ENCODE measurements around the gene PLA2G5. TPM values are rescaled to one million over a fixed set of nuclear protein-coding genes. Genes with fewer than 3 reads are reported as not detected.

Gene PLA2G5
- total RNA-seq, 1 experiment from 2014 or later = not detected

DNA sequence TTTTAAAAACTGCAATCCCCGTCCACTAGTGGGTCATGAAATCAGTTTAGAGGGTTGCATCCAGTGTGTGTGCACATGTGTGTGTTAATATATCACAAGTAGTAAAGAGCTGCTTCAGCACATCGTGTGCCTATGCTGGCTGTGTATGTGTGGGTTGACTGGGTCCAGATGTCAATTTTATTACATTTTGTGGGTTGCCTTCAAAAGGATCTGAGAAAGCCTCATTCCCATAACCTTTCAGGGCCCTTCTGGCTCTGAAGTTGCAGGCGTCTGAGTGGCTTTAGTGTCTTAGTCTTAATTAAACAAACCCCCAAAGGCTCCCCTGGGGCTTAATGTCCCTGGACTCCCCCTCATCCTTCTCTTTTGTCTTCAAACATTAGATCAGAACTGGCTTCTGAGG lies 29.5 kb downstream of the PLA2G5 start:
- DNase-seq = no peak
- H3K4me3 ChIP-seq = no peak overlapping the region
- no peaks in the 10 kb centered on the region for H3K9me3 ChIP-seq
- no peaks in the 10 kb centered on the region for H3K27me3 ChIP-seq
- H3K36me3 ChIP-seq = no peaks in the 10 kb centered on the region

DNA sequence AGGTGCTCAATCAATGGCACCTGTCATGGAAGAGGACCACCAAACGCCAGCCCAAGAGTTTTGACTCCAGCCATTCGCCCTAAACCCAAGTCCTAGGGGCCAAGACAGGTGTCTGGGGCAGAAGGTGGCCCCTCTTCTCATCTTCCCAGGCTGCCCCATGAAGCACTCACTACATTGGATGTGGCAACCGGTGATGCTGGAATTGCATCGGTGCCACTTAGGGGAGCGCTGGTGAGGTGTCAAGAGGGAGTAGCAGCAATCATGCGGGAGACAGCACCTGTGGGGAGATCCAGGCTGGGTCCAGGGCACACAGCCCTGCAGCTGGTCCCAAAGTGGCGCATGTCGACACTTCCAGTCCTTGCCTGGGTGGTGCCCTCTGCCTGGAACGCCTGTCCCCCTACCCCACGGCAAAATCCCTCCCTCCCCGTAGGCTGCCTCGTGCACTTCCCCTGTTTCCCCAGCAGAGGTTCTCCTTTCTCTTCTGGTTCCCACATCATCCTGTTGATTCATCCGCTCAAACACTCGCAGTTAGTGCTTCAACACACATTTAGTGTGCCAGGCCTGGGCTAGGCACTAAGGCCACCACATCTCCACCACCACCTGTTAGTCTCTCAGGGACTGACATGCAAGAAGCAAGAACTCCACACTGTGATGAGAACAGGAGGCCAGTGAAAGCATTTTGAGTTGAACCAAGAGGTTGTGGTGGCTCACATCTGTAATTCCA lies 30.8 kb downstream of the PLA2G5 start:
- no peaks in the 10 kb centered on the region for H3K27me3 ChIP-seq
- no peak overlapping the region for H3K4me3 ChIP-seq
- DNase-seq = peak; percentile 43
- H3K9me3 ChIP-seq = no peaks in the 10 kb centered on the region
- no peaks in the 10 kb centered on the region for H3K36me3 ChIP-seq

DNA sequence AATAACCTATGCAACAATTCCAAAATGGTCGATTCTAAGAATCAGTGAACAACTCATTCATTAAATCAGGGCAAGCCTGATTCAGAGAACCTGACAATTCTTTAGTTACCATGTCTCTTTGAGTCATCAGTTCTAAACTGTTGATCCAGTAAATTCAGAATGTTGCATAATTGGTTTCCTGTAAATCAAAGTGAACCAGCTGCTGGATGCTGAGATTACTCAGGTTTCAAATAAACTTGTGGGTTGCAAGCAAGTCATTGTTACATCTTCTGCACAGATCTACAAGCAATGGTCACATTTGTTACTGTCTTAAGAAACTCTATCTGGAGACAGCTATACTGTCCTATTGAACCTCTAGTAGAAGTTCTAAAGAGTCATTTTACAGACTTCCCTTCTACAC lies 32.9 kb downstream of the PLA2G5 start:
- Histone ChIP-seq H3K4me3 (no peak overlapping the region), H3K9me3 (no peaks in the 10 kb centered on the region), H3K36me3 (no peaks in the 10 kb centered on the region), H3K27me3 (no peaks in the 10 kb centered on the region)
- DNase-seq = no peak

DNA sequence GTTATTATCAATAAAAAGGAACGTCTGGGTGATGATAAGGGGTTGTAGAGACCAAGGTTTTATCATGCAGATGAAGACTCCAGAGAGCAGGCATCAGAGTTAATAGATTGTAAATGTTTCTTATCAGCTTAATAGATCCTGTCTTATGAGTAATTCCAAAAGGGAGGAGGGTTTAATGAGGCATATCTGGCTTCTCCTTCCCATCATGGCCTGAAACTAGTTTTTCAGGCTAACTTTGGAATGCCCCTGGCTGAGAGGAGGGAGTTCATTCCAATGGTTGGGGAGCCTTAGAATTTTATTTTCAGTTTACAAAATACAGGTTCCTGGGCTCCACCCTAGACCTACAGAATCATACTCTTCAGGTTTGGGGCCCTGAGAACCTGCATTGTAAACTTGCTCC lies 35.9 kb downstream of the PLA2G5 start:
- H3K9me3 ChIP-seq = no peaks in the 10 kb centered on the region
- DNase-seq = no peak

DNA sequence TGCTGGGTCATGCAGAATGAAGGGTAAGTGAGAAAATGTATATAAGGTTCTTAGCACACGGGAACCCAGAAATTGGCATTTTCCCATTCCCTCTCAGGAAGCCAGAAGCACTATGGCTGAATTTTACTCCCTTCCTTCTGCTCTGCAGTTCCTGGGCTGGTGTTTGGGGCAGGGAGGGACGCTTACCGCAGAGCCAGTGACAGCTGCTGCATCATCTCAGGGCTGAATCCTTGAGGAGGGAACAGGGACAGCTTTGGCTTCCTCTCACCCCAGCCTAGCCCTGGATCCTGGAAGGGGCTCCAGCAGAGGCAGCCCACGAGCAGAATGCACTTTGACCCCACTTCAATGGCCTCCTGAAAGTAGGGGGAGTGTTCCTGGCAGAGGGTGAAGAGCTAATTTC lies 37.4 kb downstream of the PLA2G5 start:
- H3K4me3 ChIP-seq = no peak overlapping the region
- H3K36me3 ChIP-seq = no peaks in the 10 kb centered on the region
- H3K9me3 ChIP-seq = no peaks in the 10 kb centered on the region
- H3K27me3 ChIP-seq = no peaks in the 10 kb centered on the region
- no peak for DNase-seq

More for the DNA sequence above, 35.9 kb downstream of the PLA2G5 start:
- Histone ChIP-seq H3K27me3 (no peaks in the 10 kb centered on the region), H3K36me3 (no peaks in the 10 kb centered on the region), H3K4me3 (no peak overlapping the region)

DNA sequence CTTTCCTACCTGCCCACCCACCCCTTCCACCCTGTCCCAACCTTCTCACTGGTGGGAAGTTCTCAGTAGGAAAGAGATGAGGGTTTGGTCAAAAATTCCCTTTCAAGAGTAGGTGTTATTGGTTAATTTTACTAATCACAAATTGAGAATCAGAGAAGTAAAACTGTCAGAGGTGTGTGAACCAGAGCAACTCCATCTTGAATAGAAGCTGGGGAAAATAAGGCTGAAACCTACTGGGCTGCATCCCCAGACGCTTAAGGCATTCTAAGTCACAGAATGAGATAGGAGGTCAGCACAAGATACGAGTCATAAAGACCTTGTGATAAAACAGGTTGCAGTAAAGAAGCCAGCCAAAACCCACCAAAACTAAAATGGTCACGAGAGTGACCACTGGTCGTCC lies 37.8 kb downstream of the PLA2G5 start:
- DNase-seq = no peak
- no peaks in the 10 kb centered on the region for H3K9me3 ChIP-seq
- H3K27me3 ChIP-seq = no peaks in the 10 kb centered on the region
- H3K36me3 ChIP-seq = no peaks in the 10 kb centered on the region
- no peak overlapping the region for H3K4me3 ChIP-seq

DNA sequence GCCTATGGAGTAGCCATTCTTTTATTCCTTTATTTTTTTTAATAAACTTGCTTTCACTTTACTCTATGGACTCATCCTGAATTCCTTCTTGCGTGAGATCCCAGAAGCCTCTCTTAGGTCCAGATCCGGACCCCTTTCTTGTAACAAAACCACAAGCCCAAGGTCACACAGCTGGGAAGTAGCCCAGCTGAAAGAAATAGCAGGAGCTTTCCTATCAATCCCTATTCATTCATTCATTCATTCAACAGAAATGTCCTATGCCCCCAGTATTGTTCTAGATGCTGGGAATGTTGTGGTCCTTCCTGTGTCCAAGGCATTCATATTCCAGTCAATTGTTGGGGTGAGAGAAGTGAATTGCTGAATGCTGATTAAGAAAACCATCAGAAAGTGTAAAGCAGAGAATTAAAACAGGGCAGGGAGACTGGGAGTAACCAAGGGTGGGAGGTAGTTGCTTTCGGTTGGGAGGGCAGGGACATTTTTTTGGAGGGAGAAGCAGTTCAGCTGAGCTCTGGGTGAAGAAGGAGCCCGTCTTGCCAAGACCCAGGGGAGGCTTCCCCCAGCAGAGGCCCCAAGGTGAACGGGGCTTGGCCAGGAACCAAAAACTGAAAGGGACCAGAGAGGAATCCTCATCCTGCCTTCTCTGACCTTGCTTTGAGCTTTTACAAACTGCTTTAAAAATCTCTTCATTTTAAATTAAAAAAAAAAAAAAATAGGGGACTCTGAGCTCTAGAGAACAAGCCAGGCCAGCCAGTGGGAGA lies 38.6 kb downstream of the PLA2G5 start:
- H3K36me3 ChIP-seq = no peaks in the 10 kb centered on the region
- no peaks in the 10 kb centered on the region for H3K27me3 ChIP-seq
- no peak for DNase-seq
- no peak overlapping the region for H3K4me3 ChIP-seq
- no peaks in the 10 kb centered on the region for H3K9me3 ChIP-seq

DNA sequence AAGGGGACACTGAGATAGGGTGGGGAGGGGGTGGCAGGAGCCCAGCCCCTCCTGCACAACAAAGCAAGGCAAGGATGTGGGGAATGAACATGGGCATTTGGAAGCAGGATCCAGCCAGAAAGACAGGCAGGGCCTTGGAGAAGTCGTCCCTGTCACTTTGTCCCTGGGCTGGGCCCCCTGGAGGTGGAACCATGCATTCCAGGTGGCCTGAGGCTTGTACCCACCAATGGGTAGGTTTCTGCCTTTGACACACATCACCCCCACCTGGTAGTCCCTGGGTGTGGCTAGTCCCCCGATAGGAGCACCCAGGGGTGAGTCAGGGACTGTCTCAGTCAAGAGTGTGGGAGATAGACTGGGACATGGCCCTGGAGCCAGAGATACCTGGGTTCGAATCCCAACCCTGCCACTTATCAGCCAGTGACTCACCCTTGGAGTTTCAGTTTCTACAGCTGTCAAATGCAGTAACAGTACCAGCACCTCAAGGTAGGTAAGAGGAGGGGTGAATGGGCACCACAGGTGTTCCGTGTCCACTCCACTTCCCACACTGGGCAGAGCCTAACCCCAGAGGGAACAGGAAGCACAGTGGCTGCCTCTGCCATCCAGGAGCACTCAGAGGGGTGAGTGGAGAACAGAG lies 39.3 kb downstream of the PLA2G5 start:
- H3K9me3 ChIP-seq = no peaks in the 10 kb centered on the region
- no peaks in the 10 kb centered on the region for H3K36me3 ChIP-seq
- no peaks in the 10 kb centered on the region for H3K27me3 ChIP-seq
- DNase-seq = no peak
- no peak overlapping the region for H3K4me3 ChIP-seq

DNA sequence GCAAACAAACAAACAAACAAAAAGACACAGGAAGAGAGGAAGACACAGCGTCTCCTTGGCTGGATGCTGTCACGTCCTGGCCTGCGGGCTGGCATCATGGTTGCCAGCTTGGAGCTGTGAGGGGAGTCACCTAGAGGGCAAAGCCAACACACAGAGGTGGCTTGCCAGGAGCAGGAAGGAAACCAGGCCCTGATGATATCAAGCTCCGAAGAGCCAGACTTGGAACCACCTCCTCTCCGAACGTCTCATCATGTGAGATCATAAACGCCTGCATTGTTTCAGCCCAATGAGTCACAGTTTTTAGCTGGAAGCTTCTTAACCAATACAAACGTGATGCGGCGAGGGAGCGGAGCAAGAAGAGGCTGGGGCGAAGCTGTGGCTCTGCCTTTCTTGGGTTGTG lies 40.7 kb downstream of the PLA2G5 start:
- no peaks in the 10 kb centered on the region for H3K9me3 ChIP-seq
- H3K4me3 ChIP-seq = no peak overlapping the region
- H3K36me3 ChIP-seq = no peaks in the 10 kb centered on the region
- peak; percentile 90 for DNase-seq
- H3K27me3 ChIP-seq = no peaks in the 10 kb centered on the region

DNA sequence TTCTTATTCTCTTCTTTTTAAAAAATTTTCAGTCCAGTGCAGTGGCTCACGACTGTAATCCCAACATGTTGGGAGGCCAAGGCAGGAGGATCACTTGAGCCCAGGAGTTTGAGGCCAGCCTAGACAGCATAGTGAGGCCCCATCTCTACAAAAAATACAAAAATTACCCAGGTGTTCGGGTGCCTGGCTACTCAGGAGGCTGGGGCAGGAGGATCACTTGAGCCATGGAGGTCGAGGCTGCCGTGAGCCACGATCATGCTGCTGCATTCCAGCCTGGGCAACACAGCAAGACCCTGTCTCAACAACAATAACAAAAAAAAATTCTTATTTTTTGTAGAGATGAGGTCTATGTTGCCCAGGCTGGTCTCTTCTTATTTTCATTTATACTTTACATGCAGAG lies 41.5 kb downstream of the PLA2G5 start:
- no peak for DNase-seq
- no peaks in the 10 kb centered on the region for H3K27me3 ChIP-seq
- no peak overlapping the region for H3K4me3 ChIP-seq
- no peaks in the 10 kb centered on the region for H3K36me3 ChIP-seq
- H3K9me3 ChIP-seq = no peaks in the 10 kb centered on the region

DNA sequence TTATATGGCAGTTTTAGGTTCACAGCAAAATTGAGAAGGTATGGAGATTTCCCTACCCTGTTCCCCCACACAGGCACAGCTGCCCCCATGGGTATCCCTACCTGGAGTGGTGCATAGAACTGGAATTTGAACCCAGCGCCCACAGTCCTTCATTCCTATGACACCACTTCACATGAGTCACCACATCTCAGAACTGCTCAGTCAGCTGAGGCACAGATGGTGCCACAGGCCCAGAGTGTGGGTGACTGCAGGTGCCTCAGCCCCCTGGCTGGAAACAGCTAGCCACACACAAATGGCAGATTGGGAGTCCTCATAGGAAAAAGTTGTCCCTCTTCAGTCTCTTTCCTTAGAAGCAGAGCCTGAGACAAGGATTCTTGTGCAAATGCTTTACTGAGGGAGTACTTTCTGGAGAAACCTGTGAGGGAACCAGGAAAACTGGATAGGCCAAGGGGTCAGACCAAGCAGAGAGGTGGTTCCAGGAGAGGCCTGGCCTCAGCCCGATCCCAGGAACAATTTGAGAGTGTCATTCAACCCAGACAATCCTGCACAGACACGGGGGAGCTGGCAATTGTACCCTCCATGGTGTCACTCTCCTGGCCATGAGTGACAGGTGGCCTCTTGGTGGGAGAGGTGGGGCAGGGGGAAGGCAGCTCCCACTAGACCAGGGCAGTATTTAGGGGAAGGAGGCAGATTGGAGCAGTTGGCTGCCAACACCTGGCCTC lies 42.4 kb downstream of the PLA2G5 start:
- Histone ChIP-seq H3K4me3 (no peak overlapping the region), H3K27me3 (no peaks in the 10 kb centered on the region), H3K36me3 (no peaks in the 10 kb centered on the region), H3K9me3 (no peaks in the 10 kb centered on the region)
- DNase-seq = no peak

DNA sequence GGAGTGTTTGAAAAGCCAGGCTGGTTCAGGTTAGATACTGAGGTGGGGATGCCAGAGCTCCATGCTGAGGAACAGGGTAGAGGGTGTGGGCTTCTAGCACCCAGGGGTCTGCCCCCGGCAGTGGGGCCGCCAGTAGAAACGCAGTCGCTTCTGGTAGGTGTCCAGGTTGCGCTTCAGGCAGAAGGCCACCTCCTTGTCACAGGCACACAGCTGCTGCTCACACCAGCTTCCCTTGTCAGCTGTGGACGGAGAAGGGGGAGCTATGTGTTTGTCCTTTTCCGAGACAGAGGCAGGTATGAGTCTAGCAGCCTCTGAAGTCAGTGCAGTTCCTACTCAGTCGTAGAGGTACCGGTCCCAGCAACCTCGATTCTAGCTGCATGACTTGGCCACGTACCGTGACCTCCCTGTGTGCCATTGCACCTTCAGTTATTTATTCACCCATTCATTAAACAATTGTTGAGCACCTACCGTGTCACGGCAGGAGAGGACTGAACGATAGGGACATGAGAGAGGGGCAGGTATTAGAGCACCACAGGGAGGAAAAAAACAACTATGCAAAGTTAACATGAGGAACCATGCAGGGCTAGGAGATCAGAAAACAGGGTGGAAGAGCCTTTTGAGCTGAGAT lies 44.1 kb downstream of the PLA2G5 start:
- H3K9me3 ChIP-seq = no peaks in the 10 kb centered on the region
- H3K27me3 ChIP-seq = no peaks in the 10 kb centered on the region
- no peak for DNase-seq
- H3K36me3 ChIP-seq = no peaks in the 10 kb centered on the region
- no peak overlapping the region for H3K4me3 ChIP-seq

DNA sequence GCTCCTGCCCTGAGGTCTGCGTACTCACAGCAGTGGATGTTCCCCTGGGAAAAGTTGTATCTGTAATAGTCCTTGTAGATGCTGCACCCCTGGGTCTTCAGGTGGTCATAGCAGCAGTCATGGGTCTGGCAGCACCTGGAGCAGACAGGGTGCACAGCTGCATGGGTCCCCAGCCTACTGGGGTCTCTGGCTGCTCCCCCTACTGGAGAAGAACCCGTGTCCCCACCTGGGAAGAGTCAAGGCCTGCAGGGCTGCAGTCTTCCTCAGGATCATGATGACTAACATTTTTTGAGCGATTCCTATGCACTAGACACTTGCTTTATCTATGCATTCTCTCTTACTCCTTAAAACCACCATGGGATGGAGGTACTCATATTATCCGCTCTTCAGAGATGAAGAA lies 45.5 kb downstream of the PLA2G5 start:
- no peak overlapping the region for H3K4me3 ChIP-seq
- H3K9me3 ChIP-seq = no peaks in the 10 kb centered on the region
- H3K36me3 ChIP-seq = no peaks in the 10 kb centered on the region
- DNase-seq = no peak
- no peaks in the 10 kb centered on the region for H3K27me3 ChIP-seq

DNA sequence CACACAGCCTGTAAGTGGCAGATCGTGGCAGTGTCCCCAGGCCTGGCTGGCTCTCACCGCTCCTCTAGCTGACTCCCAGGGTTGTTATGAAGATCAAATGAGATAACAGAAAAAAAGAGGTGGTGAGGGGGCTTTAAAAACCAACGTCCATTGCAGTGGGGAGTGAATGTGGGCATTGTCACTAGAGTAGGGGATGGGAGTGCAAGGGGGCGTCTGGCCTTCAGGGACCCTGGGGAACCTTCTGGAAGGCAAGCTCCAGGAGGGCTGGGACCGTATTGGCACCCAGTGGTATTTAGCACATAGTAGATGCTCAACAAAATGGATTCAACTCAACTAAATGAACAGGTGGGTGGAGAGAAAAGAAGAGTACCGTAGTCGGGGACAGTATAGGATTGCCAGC lies 45.9 kb downstream of the PLA2G5 start:
- H3K9me3 ChIP-seq = no peaks in the 10 kb centered on the region
- H3K4me3 ChIP-seq = no peak overlapping the region
- no peaks in the 10 kb centered on the region for H3K36me3 ChIP-seq
- H3K27me3 ChIP-seq = no peaks in the 10 kb centered on the region
- DNase-seq = no peak

DNA sequence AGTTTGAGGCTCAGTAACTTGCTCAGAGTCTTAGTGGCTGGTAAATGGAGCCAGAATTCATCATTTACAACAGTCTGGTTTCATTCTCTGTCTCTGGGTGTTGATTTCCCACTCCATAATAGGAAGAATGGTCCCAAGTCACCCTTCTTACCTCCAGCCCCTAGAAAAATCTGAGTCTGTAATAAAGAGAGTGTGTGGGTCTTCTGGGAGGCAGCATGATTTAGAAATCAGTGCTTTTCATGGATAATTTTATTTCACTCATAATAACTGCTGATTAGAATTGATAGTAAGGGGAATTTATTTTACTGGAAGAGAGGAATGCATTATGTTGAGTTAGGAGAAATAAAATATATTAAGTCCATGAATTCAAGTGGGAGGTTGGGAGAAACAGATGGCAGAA lies 47.2 kb downstream of the PLA2G5 start:
- Histone ChIP-seq H3K36me3 (no peaks in the 10 kb centered on the region), H3K9me3 (no peaks in the 10 kb centered on the region), H3K4me3 (no peak overlapping the region), H3K27me3 (no peaks in the 10 kb centered on the region)
- no peak for DNase-seq

DNA sequence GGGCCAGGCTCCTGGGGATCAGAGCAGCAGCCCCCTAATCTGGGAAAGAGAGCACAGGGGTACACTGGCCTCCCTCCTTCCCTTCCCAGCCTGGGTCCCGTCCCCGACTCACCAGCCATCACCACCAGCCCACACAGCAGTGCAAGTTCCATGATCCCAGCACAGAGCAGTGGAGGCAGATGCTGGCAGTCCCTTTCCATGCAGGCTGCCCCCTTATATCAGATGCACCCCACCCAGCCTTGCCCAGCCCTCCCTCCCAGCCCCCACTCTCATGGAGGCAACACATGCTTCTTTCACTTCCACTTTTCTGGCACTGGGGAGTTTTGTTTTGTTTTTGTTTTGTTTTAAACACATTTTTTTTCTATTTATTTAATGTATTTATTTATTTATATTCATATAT lies 49.4 kb downstream of the PLA2G5 start, which contains the start of gene PLA2G2D:
Gene PLA2G2D (minus strand): TSS at position 190 of the 400 bp plus-strand sequence. CDS start 38 bp downstream, at position 152.
- DNase-seq = no peak
- no peaks in the 10 kb centered on the region for H3K27me3 ChIP-seq

DNA sequence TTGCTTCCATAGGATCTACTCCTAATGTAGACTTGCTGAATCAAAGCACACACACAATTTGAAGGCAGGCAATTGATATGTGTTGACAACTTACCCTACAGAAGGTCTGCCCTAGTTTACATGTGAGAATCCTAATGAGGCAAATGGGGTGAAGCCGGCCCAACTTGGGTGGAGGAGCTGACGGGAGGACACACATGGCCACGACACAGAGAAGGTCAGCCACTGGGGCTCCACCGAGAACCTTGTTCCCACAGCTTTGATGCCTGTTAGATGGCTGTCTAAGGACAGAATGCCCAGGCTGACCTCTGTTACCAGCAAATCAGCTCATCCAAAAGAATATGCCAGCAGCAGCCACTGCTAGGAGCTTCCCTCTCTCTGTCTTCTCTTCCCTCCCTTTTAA lies 50.8 kb downstream of the PLA2G5 start:
- no peaks in the 10 kb centered on the region for H3K27me3 ChIP-seq
- no peaks in the 10 kb centered on the region for H3K9me3 ChIP-seq
- H3K36me3 ChIP-seq = no peaks in the 10 kb centered on the region
- DNase-seq = no peak
- H3K4me3 ChIP-seq = no peak overlapping the region

More for the DNA sequence above, 49.4 kb downstream of the PLA2G5 start, which contains the start of gene PLA2G2D:
- Histone ChIP-seq H3K36me3 (no peaks in the 10 kb centered on the region), H3K4me3 (no peak within 1 kb of the TSS), H3K9me3 (no peaks in the 10 kb centered on the region)

Measured in MG63 (cell line).